Lung (tissue), 12 donors: ENCODE measurements around the gene XPR1. TPM values are rescaled to one million over a fixed set of nuclear protein-coding genes. Genes with fewer than 3 reads are reported as not detected.

Experiments
- ATAC-seq: fragments of 200-7000 bp; cut with Tn5 transposase; one replicate; pipeline ENCODE4 v1.9.1; 2020; ENCODE audit warnings: moderate number of reproducible peaks; ENCODE audit not compliant: insufficient read depth, low FRiP score
- DNase-seq, 3 donors: peaks; one replicate each; pipeline ENCODE4 v3.0.0-alpha.2; 2013 to 2017
- H3K27ac ChIP-seq, 2 donors: one replicate each; pipeline ENCODE4 v1.5.1; 2013; ENCODE audit warnings: mild to moderate bottlenecking in 2 of 2, moderate library complexity in 2 of 2, control low read depth in 1 of 2, inconsistent platforms in 1 of 2, low read depth in 1 of 2, low read length in 1 of 2
- H3K27me3 ChIP-seq, 3 donors: one replicate each; pipeline ENCODE4 v1.5.1; 2013; ENCODE audit warnings: low read length in 2 of 3; ENCODE audit not compliant: control insufficient read depth in 3 of 3, insufficient read depth in 3 of 3
- H3K36me3 ChIP-seq, 4 donors: one replicate each; pipeline ENCODE4 v1.5.1; 2013; ENCODE audit warnings: low read length in 4 of 4, mild to moderate bottlenecking in 1 of 4, moderate library complexity in 1 of 4; ENCODE audit not compliant: control insufficient read depth in 4 of 4, insufficient read depth in 4 of 4
- H3K4me1 ChIP-seq, 5 donors: one replicate each; pipeline ENCODE4 v1.5.1; 2013; ENCODE audit warnings: low read length in 5 of 5, mild to moderate bottlenecking in 2 of 5, moderate library complexity in 1 of 5; ENCODE audit not compliant: control insufficient read depth in 5 of 5, insufficient read depth in 5 of 5
- H3K4me3 ChIP-seq: one replicate; pipeline ENCODE4 v1.5.1; 2013; ENCODE audit warnings: mild to moderate bottlenecking, control low read depth, moderate library complexity
- H3K9ac ChIP-seq, 2 donors: one replicate each; pipeline ENCODE4 v1.5.1; 2013; ENCODE audit warnings: low read length in 2 of 2, control low read depth in 1 of 2; ENCODE audit not compliant: insufficient read depth in 1 of 2
- H3K9me3 ChIP-seq, 4 donors: one replicate each; pipeline ENCODE4 v1.5.1; 2013; ENCODE audit warnings: low read length in 3 of 4, mild to moderate bottlenecking in 1 of 4, moderate library complexity in 1 of 4; ENCODE audit not compliant: control insufficient read depth in 4 of 4, insufficient read depth in 3 of 4
- CTCF ChIP-seq: IDR thresholded peaks from 2 replicates; pipeline ENCODE4 v1.5.1; 2012; ENCODE audit warnings: mild to moderate bottlenecking; ENCODE audit errors: control extremely low read depth, extremely low read depth
- WGBS, 2 donors: extraction: QIAGEN DNeasy Blood & Tissue Kit; methylation state at CpG; one replicate each; pipeline ENCODE4 v1.1.7; 2013; 5-methylcytosine and 5-hydroxymethylcytosine counted together
- polyA plus RNA-seq, 2 donors: library from polyadenylated mRNA; stranded (reverse); fragments of 200-250 nt; gene quantifications; one replicate each; pipeline ENCODE4 v1.2.1, GENCODE V29; 2013
- total RNA-seq, 2 donors: library from RNA; depleted of rRNA in 1 of 2; stranded (reverse); fragments of >200 nt in 1 of 2; gene quantifications; one replicate each; pipeline ENCODE4 v1.2.1, GENCODE V29; 2014 to 2021
- donor health status: control.
- donor health status: control.
- donor health status: Bipolar disorder and iron deficiency.
- donor health status: healthy.
- donor health status: DM: yes; HTN: yes; CAD: no.

XPR1 gene
- total and polyA plus RNA-seq, 4 donors, result 7.4 to 44.0 (median 21.9) TPM

- Histone ChIP-seq H3K27ac (peak overlapping the region in 1 of 2 donors; percentile 61), H3K36me3 (peaks cover 0 to 3% (median 0%) of the 10 kb centered on the region in 4 donors), H3K27me3 (no peaks in the 10 kb centered on the region), H3K4me3 (no peak overlapping the region), H3K4me1 (peaks cover 0 to 16% (median 4%) of the 10 kb centered on the region in 5 donors), H3K9me3 (no peaks in the 10 kb centered on the region), H3K9ac (no peak overlapping the region)
- ATAC-seq, result no peak
- no peak for DNase-seq
- no peak for TF ChIP-seq CTCF
- WGBS, 2 donors, result 85 to 91% methylated on average over 2 of the region's 2 CpGs
Observed at GRCh38 chr1:180630408-180631193, 1.2 kb upstream of the XPR1 start.

- Histone ChIP-seq H3K27me3 (no peaks in the 10 kb centered on the region), H3K4me1 (peaks cover 0 to 16% (median 4%) of the 10 kb centered on the region in 5 donors), H3K9ac (no peak overlapping the region), H3K4me3 (no peak overlapping the region), H3K36me3 (peaks cover 0 to 3% (median 0%) of the 10 kb centered on the region in 4 donors), H3K9me3 (no peaks in the 10 kb centered on the region), H3K27ac (peak overlapping the region; percentile 61 to 64)
- DNase-seq, result no peak
- 44 to 46% methylated on average over 6 of the region's 6 CpGs for WGBS, 2 donors
- TF ChIP-seq CTCF, result no peak
- no peak for ATAC-seq
Observed at GRCh38 chr1:180631194-180631765, 542 bp upstream of the XPR1 start.

- no peaks in the 10 kb centered on the region for H3K9me3 ChIP-seq
- H3K27me3 ChIP-seq, result no peaks in the 10 kb centered on the region
- H3K36me3 ChIP-seq, result peaks cover 0 to 3% (median 0%) of the 10 kb centered on the region in 4 donors
- DNase-seq (peak in 2 of 3 donors; percentile 32 to 57), ATAC-seq (peak; percentile 62)
- H3K9ac ChIP-seq, result peak overlapping the region; percentile 67 to 79
- 1 to 2% methylated on average over 30 to 44 of the region's 44 CpGs for WGBS, 2 donors
- no peak for TF ChIP-seq CTCF
- H3K4me1 ChIP-seq, result peaks cover 0 to 16% (median 4%) of the 10 kb centered on the region in 5 donors
- peak overlapping the region; percentile 87 to 90 for H3K27ac ChIP-seq
- peak overlapping the region; percentile 81 for H3K4me3 ChIP-seq
Observed at GRCh38 chr1:180632326-180633056, 669 bp downstream of the XPR1 start.
